ENCODE measurements around the gene CD58. TPM values are rescaled to one million over a fixed set of nuclear protein-coding genes. Genes with fewer than 3 reads are reported as not detected.

CD58 gene
- total and polyA plus RNA-seq, 9 of the 15 experiments (the other 6 are each of a cell fraction or from before 2014, with no cell fraction given), result 18.1 to 113 (median 37.4) TPM

- TF ChIP-seq CREB1 (IDR thresholded peaks at IDR 0.05) (peak; percentile 26; the same call in 1 of the 2 replicates), CREB1 (CRISPR knock-in tag; IDR thresholded peaks at IDR 0.05) (peak; percentile 58), ZNF174 (CRISPR knock-in tag; IDR thresholded peaks at IDR 0.05) (no peak), BMI1 (IDR thresholded peaks at IDR 0.05; ENCODE audit: low read length) (no peak), ZFX (CRISPR knock-in tag; IDR thresholded peaks at IDR 0.05) (no peak), TBP (optimal IDR thresholded peaks at IDR 0.05; ENCODE audit: low read depth, low read length) (no peak), NR1H2 (CRISPR knock-in tag; IDR thresholded peaks at IDR 0.05) (no peak), ARNT (IDR thresholded peaks at IDR 0.05) (no peak), EZH2 (IDR thresholded peaks at IDR 0.05; ENCODE audit: borderline replicate concordance, low read depth, low read length) (no peak), ARID2 (IDR thresholded peaks at IDR 0.05) (no peak), BRF2 (IDR thresholded peaks at IDR 0.05; ENCODE audit: borderline replicate concordance, insufficient read depth, insufficient read length) (no peak), ZNF79 (CRISPR knock-in tag; IDR thresholded peaks at IDR 0.05; ENCODE audit: low read depth) (no peak)
- TF ChIP-seq, protein P1, sequence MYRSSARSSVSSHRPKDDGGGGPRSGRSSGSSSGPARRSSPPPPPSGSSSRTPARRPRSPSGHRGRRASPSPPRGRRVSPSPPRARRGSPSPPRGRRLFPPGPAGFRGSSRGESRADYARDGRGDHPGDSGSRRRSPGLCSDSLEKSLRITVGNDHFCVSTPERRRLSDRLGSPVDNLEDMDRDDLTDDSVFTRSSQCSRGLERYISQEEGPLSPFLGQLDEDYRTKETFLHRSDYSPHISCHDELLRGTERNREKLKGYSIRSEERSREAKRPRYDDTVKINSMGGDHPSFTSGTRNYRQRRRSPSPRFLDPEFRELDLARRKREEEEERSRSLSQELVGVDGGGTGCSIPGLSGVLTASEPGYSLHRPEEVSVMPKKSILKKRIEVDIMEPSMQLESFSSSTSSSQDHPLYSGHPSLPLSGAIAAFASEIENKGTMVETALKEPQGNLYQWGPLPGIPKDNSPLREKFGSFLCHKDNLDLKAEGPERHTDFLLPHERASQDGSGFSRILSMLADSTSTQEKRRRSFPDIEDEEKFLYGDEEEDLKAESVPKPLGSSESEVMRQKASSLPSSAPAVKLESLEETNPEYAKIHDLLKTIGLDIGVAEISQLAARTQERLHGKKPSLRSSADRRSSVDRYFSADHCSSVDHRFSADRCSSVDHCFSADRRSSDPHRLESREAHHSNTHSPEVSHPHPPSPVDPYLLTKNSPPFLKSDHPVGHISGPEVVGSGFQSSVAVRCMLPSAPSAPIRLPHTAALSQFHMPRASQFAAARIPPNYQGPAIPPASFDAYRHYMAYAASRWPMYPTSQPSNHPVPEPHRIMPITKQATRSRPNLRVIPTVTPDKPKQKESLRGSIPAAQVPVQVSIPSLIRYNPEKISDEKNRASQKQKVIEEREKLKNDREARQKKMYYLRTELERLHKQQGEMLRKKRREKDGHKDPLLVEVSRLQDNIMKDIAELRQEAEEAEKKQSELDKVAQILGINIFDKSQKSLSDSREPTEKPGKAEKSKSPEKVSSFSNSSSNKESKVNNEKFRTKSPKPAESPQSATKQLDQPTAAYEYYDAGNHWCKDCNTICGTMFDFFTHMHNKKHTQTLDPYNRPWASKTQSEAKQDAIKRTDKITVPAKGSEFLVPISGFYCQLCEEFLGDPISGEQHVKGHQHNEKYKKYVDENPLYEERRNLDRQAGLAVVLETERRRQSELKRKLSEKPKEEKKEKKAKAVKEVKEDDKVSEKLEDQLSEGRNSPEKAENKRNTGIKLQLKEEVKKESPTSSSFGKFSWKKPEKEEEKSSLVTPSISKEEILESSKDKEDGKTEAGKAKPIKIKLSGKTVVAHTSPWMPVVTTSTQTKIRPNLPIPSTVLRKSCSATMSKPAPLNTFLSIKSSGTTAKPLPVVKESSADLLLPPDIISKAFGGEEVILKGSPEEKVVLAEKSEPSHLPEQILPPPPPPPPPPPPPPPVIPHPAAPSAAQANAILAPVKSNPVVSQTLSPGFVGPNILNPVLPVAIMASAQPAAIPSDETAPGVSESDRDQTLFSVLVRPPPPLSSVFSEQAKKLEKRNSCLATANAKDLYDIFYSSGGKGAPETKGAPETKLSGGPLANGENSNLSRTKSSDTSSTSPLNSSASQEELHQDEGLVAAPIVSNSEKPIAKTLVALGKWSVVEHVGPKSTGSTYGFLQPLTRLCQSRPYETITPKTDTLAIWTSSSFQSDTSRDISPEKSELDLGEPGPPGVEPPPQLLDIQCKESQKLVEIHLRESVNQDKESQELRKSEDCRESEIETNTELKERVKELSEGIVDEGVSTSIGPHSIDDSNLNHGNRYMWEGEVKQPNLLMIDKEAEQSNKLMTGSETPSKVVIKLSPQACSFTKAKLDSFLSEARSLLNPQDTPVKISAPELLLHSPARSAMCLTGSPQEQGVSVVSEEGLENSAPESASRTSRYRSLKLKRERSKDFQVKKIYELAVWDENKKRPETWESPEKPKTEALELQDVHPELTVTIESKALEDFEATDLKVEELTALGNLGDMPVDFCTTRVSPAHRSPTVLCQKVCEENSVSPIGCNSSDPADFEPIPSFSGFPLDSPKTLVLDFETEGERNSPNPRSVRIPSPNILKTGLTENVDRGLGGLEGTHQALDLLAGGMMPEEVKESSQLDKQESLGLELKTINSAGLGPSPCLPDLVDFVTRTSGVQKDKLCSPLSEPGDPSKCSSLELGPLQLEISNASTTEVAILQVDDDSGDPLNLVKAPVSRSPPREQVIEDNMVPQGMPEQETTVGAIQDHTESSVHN (IDR thresholded peaks at IDR 0.05; ENCODE audit: borderline replicate concordance in 1 of 2, low read depth in 1 of 2), result no peak
- TF ChIP-seq, protein P2, sequence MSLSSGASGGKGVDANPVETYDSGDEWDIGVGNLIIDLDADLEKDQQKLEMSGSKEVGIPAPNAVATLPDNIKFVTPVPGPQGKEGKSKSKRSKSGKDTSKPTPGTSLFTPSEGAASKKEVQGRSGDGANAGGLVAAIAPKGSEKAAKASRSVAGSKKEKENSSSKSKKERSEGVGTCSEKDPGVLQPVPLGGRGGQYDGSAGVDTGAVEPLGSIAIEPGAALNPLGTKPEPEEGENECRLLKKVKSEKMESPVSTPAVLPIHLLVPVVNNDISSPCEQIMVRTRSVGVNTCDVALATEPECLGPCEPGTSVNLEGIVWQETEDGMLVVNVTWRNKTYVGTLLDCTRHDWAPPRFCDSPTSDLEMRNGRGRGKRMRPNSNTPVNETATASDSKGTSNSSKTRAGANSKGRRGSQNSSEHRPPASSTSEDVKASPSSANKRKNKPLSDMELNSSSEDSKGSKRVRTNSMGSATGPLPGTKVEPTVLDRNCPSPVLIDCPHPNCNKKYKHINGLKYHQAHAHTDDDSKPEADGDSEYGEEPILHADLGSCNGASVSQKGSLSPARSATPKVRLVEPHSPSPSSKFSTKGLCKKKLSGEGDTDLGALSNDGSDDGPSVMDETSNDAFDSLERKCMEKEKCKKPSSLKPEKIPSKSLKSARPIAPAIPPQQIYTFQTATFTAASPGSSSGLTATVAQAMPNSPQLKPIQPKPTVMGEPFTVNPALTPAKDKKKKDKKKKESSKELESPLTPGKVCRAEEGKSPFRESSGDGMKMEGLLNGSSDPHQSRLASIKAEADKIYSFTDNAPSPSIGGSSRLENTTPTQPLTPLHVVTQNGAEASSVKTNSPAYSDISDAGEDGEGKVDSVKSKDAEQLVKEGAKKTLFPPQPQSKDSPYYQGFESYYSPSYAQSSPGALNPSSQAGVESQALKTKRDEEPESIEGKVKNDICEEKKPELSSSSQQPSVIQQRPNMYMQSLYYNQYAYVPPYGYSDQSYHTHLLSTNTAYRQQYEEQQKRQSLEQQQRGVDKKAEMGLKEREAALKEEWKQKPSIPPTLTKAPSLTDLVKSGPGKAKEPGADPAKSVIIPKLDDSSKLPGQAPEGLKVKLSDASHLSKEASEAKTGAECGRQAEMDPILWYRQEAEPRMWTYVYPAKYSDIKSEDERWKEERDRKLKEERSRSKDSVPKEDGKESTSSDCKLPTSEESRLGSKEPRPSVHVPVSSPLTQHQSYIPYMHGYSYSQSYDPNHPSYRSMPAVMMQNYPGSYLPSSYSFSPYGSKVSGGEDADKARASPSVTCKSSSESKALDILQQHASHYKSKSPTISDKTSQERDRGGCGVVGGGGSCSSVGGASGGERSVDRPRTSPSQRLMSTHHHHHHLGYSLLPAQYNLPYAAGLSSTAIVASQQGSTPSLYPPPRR (CRISPR knock-in tag; IDR thresholded peaks at IDR 0.05; ENCODE audit: borderline replicate concordance), result no peak
These were observed 14.4 kb downstream of the CD58 start (continued) for GRCh38 chr1:116556289-116557006.
